GM21526 (cell line): ENCODE measurements around the gene STAB1.
A peak's percentile ranks its signal among the peaks of the same experiment; 100 is the strongest.

ENCODE experiments used
- ATAC-seq: cut with Tn5 transposase; IDR thresholded peaks from one replicate; pipeline ENCODE4 v1.9.1; 2021; ENCODE audit warnings: moderate library complexity; ENCODE audit not compliant: unreplicated experiment, low FRiP score

Gene STAB1

GRCh38 chr3:52532838-52533622 is 37.9 kb downstream of the STAB1 start:
- no peak for ATAC-seq

- ATAC-seq: no peak
Measured at GRCh38 chr3:52533623-52534280, 38.6 kb downstream of the STAB1 start, which contains the start of gene NT5DC2. Gene NT5DC2, minus strand, starts transcription at chr3:52533857. Its CDS starts 120 bp downstream, at chr3:52533737.

GRCh38 chr3:52534281-52535183 is 39.4 kb downstream of the STAB1 start:
- no peak for ATAC-seq

GRCh38 chr3:52535411-52536111 is 40.4 kb downstream of the STAB1 start:
- no peak for ATAC-seq

GRCh38 chr3:52536112-52536368 is 40.9 kb downstream of the STAB1 start:
- ATAC-seq: no peak

GRCh38 chr3:52536369-52537164 is 41.4 kb downstream of the STAB1 start, which contains the start of gene UQCC5:
Gene UQCC5, plus strand, starts transcription at chr3:52536605. Its CDS starts 151 bp downstream, at chr3:52536756.
- ATAC-seq: peak; percentile 78

GRCh38 chr3:52537165-52537620 is 42.1 kb downstream of the STAB1 start:
- ATAC-seq: no peak

GRCh38 chr3:52537726-52538421 is 42.7 kb downstream of the STAB1 start:
- ATAC-seq: no peak

GRCh38 chr3:52539010-52539653 is 44.0 kb downstream of the STAB1 start:
- ATAC-seq: no peak

- no peak for ATAC-seq
Measured at GRCh38 chr3:52541050-52541449, 45.9 kb downstream of the STAB1 start.

- ATAC-seq: no peak
Measured at GRCh38 chr3:52544937-52545336, 49.8 kb downstream of the STAB1 start.

GRCh38 chr3:52546111-52546901 is 51.2 kb downstream of the STAB1 start:
- ATAC-seq: no peak

- ATAC-seq: no peak
Measured at GRCh38 chr3:52547143-52547542, 52.0 kb downstream of the STAB1 start.

- ATAC-seq: no peak
Measured at GRCh38 chr3:52551118-52551517, 56.0 kb downstream of the STAB1 start.

- no peak for ATAC-seq
Measured at GRCh38 chr3:52552089-52552488, 57.0 kb downstream of the STAB1 start.

- ATAC-seq: no peak
Measured at GRCh38 chr3:52554026-52554755, 59.1 kb downstream of the STAB1 start.

- ATAC-seq: no peak
Measured at GRCh38 chr3:52555056-52555455, 59.9 kb downstream of the STAB1 start.
